ENCODE measurements around the gene SLC9A9. TPM values are rescaled to one million over a fixed set of nuclear protein-coding genes. Genes with fewer than 3 reads are reported as not detected.

The SLC9A9 gene
- total and polyA plus RNA-seq, 10 of the 15 experiments (the other 5 are each of a cell fraction or from before 2014, with no cell fraction given): 3.5 to 14.2 (median 9.3) TPM

- TF ChIP-seq E2F8 (IDR thresholded peaks at IDR 0.05; ENCODE audit: low read depth, partially characterized antibody) (no peak), SIN3A (IDR thresholded peaks at IDR 0.05; ENCODE audit: low read depth, low read length) (no peak), MYB (IDR thresholded peaks at IDR 0.05; ENCODE audit: borderline replicate concordance, low read depth, low read length) (no peak), RB1 (IDR thresholded peaks at IDR 0.05; ENCODE audit: borderline replicate concordance) (no peak), NFXL1 (IDR thresholded peaks at IDR 0.05; ENCODE audit: borderline replicate concordance) (no peak), MTA2 (IDR thresholded peaks at IDR 0.05; ENCODE audit: low read depth) (no peak), LARP7 (IDR thresholded peaks at IDR 0.05) (no peak), YY1 (IDR thresholded peaks at IDR 0.05; ENCODE audit: low read depth, low read length) (no peak)
- TF ChIP-seq, protein P1, sequence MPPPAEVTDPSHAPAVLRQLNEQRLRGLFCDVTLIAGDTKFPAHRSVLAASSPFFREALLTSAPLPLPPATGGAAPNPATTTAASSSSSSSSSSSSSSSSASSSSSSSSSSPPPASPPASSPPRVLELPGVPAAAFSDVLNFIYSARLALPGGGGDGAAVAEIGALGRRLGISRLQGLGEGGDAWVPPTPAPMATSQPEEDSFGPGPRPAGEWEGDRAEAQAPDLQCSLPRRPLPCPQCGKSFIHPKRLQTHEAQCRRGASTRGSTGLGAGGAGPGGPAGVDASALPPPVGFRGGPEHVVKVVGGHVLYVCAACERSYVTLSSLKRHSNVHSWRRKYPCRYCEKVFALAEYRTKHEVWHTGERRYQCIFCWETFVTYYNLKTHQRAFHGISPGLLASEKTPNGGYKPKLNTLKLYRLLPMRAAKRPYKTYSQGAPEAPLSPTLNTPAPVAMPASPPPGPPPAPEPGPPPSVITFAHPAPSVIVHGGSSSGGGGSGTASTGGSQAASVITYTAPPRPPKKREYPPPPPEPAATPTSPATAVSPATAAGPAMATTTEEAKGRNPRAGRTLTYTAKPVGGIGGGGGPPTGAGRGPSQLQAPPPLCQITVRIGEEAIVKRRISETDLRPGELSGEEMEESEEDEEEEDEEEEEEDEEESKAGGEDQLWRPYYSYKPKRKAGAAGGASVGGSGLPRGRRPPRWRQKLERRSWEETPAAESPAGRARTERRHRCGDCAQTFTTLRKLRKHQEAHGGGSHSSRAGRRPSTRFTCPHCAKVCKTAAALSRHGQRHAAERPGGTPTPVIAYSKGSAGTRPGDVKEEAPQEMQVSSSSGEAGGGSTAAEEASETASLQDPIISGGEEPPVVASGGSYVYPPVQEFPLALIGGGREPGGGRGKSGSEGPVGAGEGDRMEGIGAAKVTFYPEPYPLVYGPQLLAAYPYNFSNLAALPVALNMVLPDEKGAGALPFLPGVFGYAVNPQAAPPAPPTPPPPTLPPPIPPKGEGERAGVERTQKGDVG (CRISPR knock-in tag; IDR thresholded peaks at IDR 0.05): no peak
- TF ChIP-seq, protein P2, sequence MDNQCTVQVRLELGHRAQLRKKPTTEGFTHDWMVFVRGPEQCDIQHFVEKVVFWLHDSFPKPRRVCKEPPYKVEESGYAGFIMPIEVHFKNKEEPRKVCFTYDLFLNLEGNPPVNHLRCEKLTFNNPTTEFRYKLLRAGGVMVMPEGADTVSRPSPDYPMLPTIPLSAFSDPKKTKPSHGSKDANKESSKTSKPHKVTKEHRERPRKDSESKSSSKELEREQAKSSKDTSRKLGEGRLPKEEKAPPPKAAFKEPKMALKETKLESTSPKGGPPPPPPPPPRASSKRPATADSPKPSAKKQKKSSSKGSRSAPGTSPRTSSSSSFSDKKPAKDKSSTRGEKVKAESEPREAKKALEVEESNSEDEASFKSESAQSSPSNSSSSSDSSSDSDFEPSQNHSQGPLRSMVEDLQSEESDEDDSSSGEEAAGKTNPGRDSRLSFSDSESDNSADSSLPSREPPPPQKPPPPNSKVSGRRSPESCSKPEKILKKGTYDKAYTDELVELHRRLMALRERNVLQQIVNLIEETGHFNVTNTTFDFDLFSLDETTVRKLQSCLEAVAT (IDR thresholded peaks at IDR 0.05): no peak
Measured at GRCh38 chr3:143265501-143266070, 582.7 kb downstream of the SLC9A9 start (continued).
